Peyer's patch (tissue), 4 donors: ENCODE data around the gene MINDY4.

Experiments used
- CTCF ChIP-seq, 6 experiments: fragments of 450-650 bp in 4 of 6; fragments of 200-600 bp in 2 of 6; sonication (generic) in 1 of 6; IDR thresholded peaks; one replicate each; pipeline ENCODE4 v1.5.1; 2017 to 2019; ENCODE audit warnings: antibody characterized with exemption in 6 of 6, mild to moderate bottlenecking in 3 of 6, moderate library complexity in 1 of 6
- POLR2A ChIP-seq, 2 donors: fragments of 450-650 bp; IDR thresholded peaks; one replicate each; pipeline ENCODE4 v1.5.1; 2017; ENCODE audit warnings: antibody characterized with exemption in 2 of 2, mild to moderate bottlenecking in 2 of 2, moderate library complexity in 2 of 2

GRCh38 chr7:30728591-30729100 is 42.6 kb upstream of the MINDY4 start:
- no peak for TF ChIP-seq CTCF (IDR thresholded peaks at IDR 0.05)
- TF ChIP-seq POLR2A (IDR thresholded peaks at IDR 0.05): no peak
